H1 (cell line): Measurements from ENCODE around the gene RRAS. TPM values are rescaled to one million over a fixed set of nuclear protein-coding genes. Genes with fewer than 3 reads are reported as not detected.

Experiments
- CTCF ChIA-PET: fragments of 300-600 bp; sonication (Branson Sonifier 250); formaldehyde crosslinking; loops from one replicate; lab custom pipeline; 2021; ENCODE audit not compliant: partially characterized antibody; lab: Charles Lee
- POLR2A ChIA-PET: fragments of 300-600 bp; sonication (Branson Sonifier 250); formaldehyde crosslinking; loops from one replicate; lab custom pipeline; 2021; ENCODE audit warnings: inconsistent platforms; ENCODE audit not compliant: partially characterized antibody; lab: Charles Lee
- DNase-seq, 2 experiments: peaks; one replicate each; pipeline versions ENCODE4 v3.0.0 to v3.0.0-alpha.2; 2010 to 2022; ENCODE audit warnings: low spot score in 2 of 2, low read depth in 1 of 2, mixed read lengths in 1 of 2
- FAIRE-seq: peaks from 2 replicates; lab custom pipeline; 2011; peaks lifted over from hg19 to GRCh38; lab: Jason Lieb, UNC
- H2AFZ ChIP-seq: 2 replicates; pipeline ENCODE4 v1.8.1; 2012; ENCODE audit warnings: low read length, inconsistent platforms
- H2AK5ac ChIP-seq: 2 replicates; pipeline ENCODE4 v1.6.1; 2013; ENCODE audit warnings: low read depth, low read length
- H2BK120ac ChIP-seq: replicated peaks from 2 replicates; pipeline ENCODE3; 2013; ENCODE audit warnings: low read depth, low read length, inconsistent platforms
- H2BK12ac ChIP-seq: 2 replicates; pipeline ENCODE4 v1.6.1; 2013; ENCODE audit warnings: low read depth, low read length
- H2BK15ac ChIP-seq: 2 replicates; pipeline ENCODE4 v1.6.1; 2013; ENCODE audit warnings: low read length
- H2BK20ac ChIP-seq: 2 replicates; pipeline ENCODE4 v1.6.1; 2013; ENCODE audit warnings: low read length
- H2BK5ac ChIP-seq: 2 replicates; pipeline ENCODE4 v1.6.1; 2013; ENCODE audit warnings: low read depth, low read length
- H3K14ac ChIP-seq: 2 replicates; pipeline ENCODE4 v1.6.1; 2013; ENCODE audit warnings: inconsistent platforms; ENCODE audit not compliant: insufficient read length
- H3K18ac ChIP-seq: 2 replicates; pipeline ENCODE4 v1.6.1; 2013; ENCODE audit warnings: low read length; ENCODE audit errors: extremely low read depth
- H3K23ac ChIP-seq: 2 replicates; pipeline ENCODE4 v1.6.1; 2013; ENCODE audit warnings: inconsistent platforms; ENCODE audit not compliant: insufficient read length
- H3K23me2 ChIP-seq: 2 replicates; pipeline ENCODE4 v1.6.1; 2013; ENCODE audit warnings: low read depth, low read length
- H3K27ac ChIP-seq: 2 replicates; pipeline ENCODE4 v1.6.1; 2011; ENCODE audit warnings: low read depth, low read length, inconsistent platforms
- H3K27me3 ChIP-seq, 4 experiments: replicated peaks in 1 of 4; 1 replicate in 1 of 4; 2 replicates in 3 of 4; pipeline versions ENCODE4 v1.6.1 to v1.8.1; 2011 to 2013; ENCODE audit warnings: low read length in 3 of 4, mild to moderate bottlenecking in 3 of 4, inconsistent platforms in 2 of 4, mixed read lengths in 2 of 4, moderate library complexity in 1 of 4; ENCODE audit not compliant: control insufficient read depth in 3 of 4, insufficient read depth in 3 of 4; ENCODE audit errors: extremely low read depth in 1 of 4
- H3K36me3 ChIP-seq, 4 experiments: 2 replicates each; pipeline versions ENCODE4 v1.6.1 to v1.8.1; 2011 to 2013; ENCODE audit warnings: mild to moderate bottlenecking in 4 of 4, low read length in 3 of 4, moderate library complexity in 2 of 4, control low read depth in 1 of 4, inconsistent platforms in 1 of 4; ENCODE audit not compliant: insufficient read depth in 4 of 4, control insufficient read depth in 2 of 4
- H3K4ac ChIP-seq: replicated peaks from 2 replicates; pipeline ENCODE3; 2013; ENCODE audit warnings: low read length, low read depth, mixed read lengths, inconsistent platforms; ENCODE audit not compliant: insufficient read length
- H3K4me1 ChIP-seq, 4 experiments: replicated peaks in 1 of 4; 1 replicate in 1 of 4; 2 replicates in 3 of 4; pipeline versions ENCODE4 v1.6.1 to v1.8.1; 2011 to 2013; ENCODE audit warnings: low read length in 3 of 4, inconsistent platforms in 2 of 4, mixed read lengths in 1 of 4; ENCODE audit not compliant: insufficient read depth in 4 of 4, control insufficient read depth in 3 of 4
- H3K4me2 ChIP-seq, 2 experiments: 2 replicates each; pipeline versions ENCODE4 v1.6.1 to v1.8.1; 2011 to 2013; ENCODE audit warnings: low read depth in 2 of 2, low read length in 2 of 2, control low read depth in 1 of 2, inconsistent platforms in 1 of 2, mild to moderate bottlenecking in 1 of 2; ENCODE audit not compliant: insufficient read depth in 1 of 2
- H3K4me3 ChIP-seq, 4 experiments: fragments of 200-600, 300-600 bp in 1 of 4; sonication (generic), shearing (Covaris generic), sonication (Bioruptor Twin) in 1 of 4; 2 replicates each; pipeline versions ENCODE4 v1.5.1 to v1.8.1; 2011 to 2016; ENCODE audit warnings: low read length in 4 of 4, low read depth in 3 of 4, control low read depth in 2 of 4, inconsistent platforms in 2 of 4, mild to moderate bottlenecking in 2 of 4, mixed read lengths in 1 of 4, moderate library complexity in 1 of 4; ENCODE audit not compliant: insufficient read depth in 2 of 4; ENCODE audit errors: extremely low read depth in 1 of 4
- H3K56ac ChIP-seq: replicated peaks from 2 replicates; pipeline ENCODE3; 2013; ENCODE audit warnings: low read depth, mild to moderate bottlenecking, mixed read lengths, low read length, inconsistent platforms; ENCODE audit not compliant: insufficient read length
- H3K79me1 ChIP-seq: 2 replicates; pipeline ENCODE4 v1.6.1; 2013; ENCODE audit warnings: low read depth, low read length, control low read depth
- H3K79me2 ChIP-seq, 2 experiments: 2 replicates each; pipeline versions ENCODE4 v1.6.1 to v1.8.1; 2012 to 2013; ENCODE audit warnings: low read length in 2 of 2, mild to moderate bottlenecking in 2 of 2, inconsistent platforms in 1 of 2; ENCODE audit not compliant: insufficient read depth in 2 of 2, control insufficient read depth in 1 of 2
- H3K9ac ChIP-seq, 4 experiments: replicated peaks in 1 of 4; 1 replicate in 1 of 4; 2 replicates in 3 of 4; pipeline versions ENCODE4 v1.6.1 to v1.8.1; 2011 to 2013; ENCODE audit warnings: low read depth in 3 of 4, low read length in 3 of 4, control low read depth in 2 of 4, mild to moderate bottlenecking in 2 of 4, moderate library complexity in 2 of 4, inconsistent platforms in 1 of 4; ENCODE audit errors: extremely low read depth in 1 of 4
- H3K9me3 ChIP-seq, 2 experiments: 2 replicates each; pipeline versions ENCODE4 v1.6.1 to v1.8.1; 2012 to 2013; ENCODE audit warnings: mild to moderate bottlenecking in 2 of 2, moderate library complexity in 2 of 2, control low read depth in 1 of 2, inconsistent platforms in 1 of 2, low read depth in 1 of 2, low read length in 1 of 2, mixed read lengths in 1 of 2; ENCODE audit not compliant: insufficient read depth in 2 of 2
- H4K20me1 ChIP-seq, 2 experiments: replicated peaks in 1 of 2; 2 replicates each; pipeline versions ENCODE3 to v1.8.1; 2011 to 2013; ENCODE audit warnings: inconsistent platforms in 2 of 2, low read length in 2 of 2, mild to moderate bottlenecking in 1 of 2; ENCODE audit not compliant: insufficient read depth in 2 of 2, control insufficient read depth in 1 of 2
- H4K5ac ChIP-seq: 2 replicates; pipeline ENCODE4 v1.6.1; 2013; ENCODE audit warnings: low read length, low read depth, mixed read lengths, inconsistent platforms; ENCODE audit not compliant: insufficient read length
- H4K8ac ChIP-seq: 2 replicates; pipeline ENCODE4 v1.8.0; 2013; ENCODE audit warnings: mild to moderate bottlenecking, moderate library complexity, low read length, inconsistent platforms; ENCODE audit not compliant: insufficient read depth; ENCODE audit errors: extremely low read depth
- H4K91ac ChIP-seq: replicated peaks from 2 replicates; pipeline ENCODE3; 2013; ENCODE audit warnings: low read length, mixed read lengths, inconsistent platforms; ENCODE audit not compliant: insufficient read length
- BCL11A ChIP-seq, 2 experiments: IDR thresholded peaks; one replicate each; pipeline ENCODE4 v1.6.1; 2011; ENCODE audit warnings: low read depth in 2 of 2, low read length in 2 of 2, mild to moderate bottlenecking in 2 of 2
- CHD1 ChIP-seq: IDR thresholded peaks from 2 replicates; pipeline ENCODE4 v1.6.1; 2012; ENCODE audit warnings: low read depth, low read length, improper control_type of control experiment
- GABPA ChIP-seq: IDR thresholded peaks from 2 replicates; pipeline ENCODE4 v1.6.1; 2011; ENCODE audit warnings: mild to moderate bottlenecking, low read length, moderate library complexity, borderline replicate concordance; ENCODE audit not compliant: insufficient read depth
- GTF2F1 ChIP-seq: IDR thresholded peaks from 2 replicates; pipeline ENCODE4 v1.6.1; 2012; ENCODE audit warnings: low read depth, low read length, improper control_type of control experiment, borderline replicate concordance
- NRF1 ChIP-seq: IDR thresholded peaks from 2 replicates; pipeline ENCODE4 v1.6.1; 2011; ENCODE audit warnings: mild to moderate bottlenecking, low read depth, low read length, improper control_type of control experiment
- POU5F1 ChIP-seq: IDR thresholded peaks from 2 replicates; pipeline ENCODE4 v1.6.1; 2011; ENCODE audit warnings: low read depth, mild to moderate bottlenecking, low read length, moderate library complexity
- SAP30 ChIP-seq: fragments of 300-600 bp; sonication (generic); IDR thresholded peaks from 2 replicates; pipeline ENCODE4 v1.7.1; 2012; ENCODE audit warnings: low read length, moderate library complexity, mild to moderate bottlenecking, inconsistent platforms; ENCODE audit not compliant: insufficient read depth, insufficient replicate concordance
- SUZ12 ChIP-seq: fragments of 200-600 bp; sonication (generic); IDR thresholded peaks from 2 replicates; pipeline ENCODE4 v1.6.1; 2012; ENCODE audit warnings: mild to moderate bottlenecking, inconsistent platforms, low read length, moderate library complexity, mixed read lengths
- TBP ChIP-seq: IDR thresholded peaks from 2 replicates; pipeline ENCODE4 v1.6.1; 2011; ENCODE audit warnings: low read depth, low read length, improper control_type of control experiment
- WGBS, 2 experiments: shearing (Covaris generic) in 1 of 2; methylation state at CpG; one replicate each; pipeline versions ENCODE4 v1.1.6 to v1.1.7; 2013 to 2015; ENCODE audit warnings: low lambda C conversion rate in 2 of 2, mixed read lengths in 2 of 2, inconsistent platforms in 1 of 2, low coverage in 1 of 2, missing lambda C conversion rate in 1 of 2; ENCODE audit not compliant: insufficient replicate concordance in 2 of 2, insufficient coverage in 1 of 2, insufficient read length in 1 of 2; ENCODE audit errors: extremely low coverage in 1 of 2, missing lambda C conversion rate in 1 of 2; 5-methylcytosine and 5-hydroxymethylcytosine counted together
- polyA plus RNA-seq, 7 experiments: library from polyadenylated mRNA; depleted of rRNA in 3 of 7; stranded (reverse) in 5 of 7; unstranded in 2 of 7; fragments of >200 nt in 5 of 7; fragments of 200-250 nt in 2 of 7; gene quantifications; 1 replicate in 5 of 7; 2 replicates in 1 of 7; 4 replicates in 1 of 7; pipeline versions ENCODE4 v1.2.1 to v1.2.3, GENCODE V29; 2011 to 2013; ENCODE audit warnings: missing spikeins in 2 of 7, mixed read lengths in 2 of 7
- total RNA-seq: library from RNA; stranded (reverse); fragmentation: NEBNext Ultra II Directional; extraction: Animal tissue kit (Norgen Biotek cat#: 25700); gene quantifications from 2 replicates; pipeline ENCODE4 v1.2.1, GENCODE V29; 2021
- TF ChIP-seq, protein P1 (sequence below): IDR thresholded peaks from 2 replicates; pipeline ENCODE4 v1.6.1; 2012; ENCODE audit warnings: inconsistent platforms

The RRAS gene
- total and polyA plus RNA-seq, 2 of the 8 experiments (the other 6 are each of a cell fraction or from before 2014, with no cell fraction given): 17.7 to 49.1 TPM

DNA sequence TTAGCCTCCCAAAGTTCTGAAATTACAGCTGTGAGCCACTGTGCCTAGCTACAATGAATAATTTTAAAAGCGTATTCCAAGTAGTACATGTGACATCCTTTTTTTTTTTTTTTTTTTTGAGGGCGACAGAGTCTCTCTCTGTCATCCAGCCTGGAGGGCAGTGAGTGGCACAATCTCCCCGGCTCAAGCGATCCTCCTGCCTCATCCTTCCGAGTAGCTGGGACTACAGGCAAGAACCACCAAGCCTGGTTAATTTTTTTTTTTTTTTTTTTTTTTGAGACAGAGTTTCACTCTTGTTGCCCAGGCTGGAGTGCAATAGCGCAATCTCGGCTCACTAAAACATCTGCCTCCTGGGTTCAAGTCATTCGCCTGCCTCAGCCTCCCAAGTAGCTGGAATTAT is 52.7 kb downstream of the RRAS start:
- H3K18ac ChIP-seq: no peak overlapping the region
- ChIA-PET CTCF (interaction anchor here (0.6 to 2.6 kb wide), 4 partner anchors 17 to 114 kb away, joined by 3 to 13 read pairs (median 3); no protein-coding TSS in a partner anchor), POLR2A (interaction anchor here (0.6 to 37.8 kb wide), 4 partner anchors 17 to 98 kb away, joined by 3 to 840 read pairs (median 14); partner anchors contain the start of genes RPL13A, RRAS and SCAF1)
- no peak overlapping the region for H4K5ac ChIP-seq
- H3K4me3 ChIP-seq: no peak overlapping the region
- H3K27me3 ChIP-seq: no peaks in the 10 kb centered on the region
- no peak overlapping the region for H3K4ac ChIP-seq
- peaks cover 0 to 7% of the 10 kb centered on the region in 2 experiments; a peak in 2 of 4 replicates for H3K79me2 ChIP-seq
- no peak overlapping the region for H3K23ac ChIP-seq
- H3K27ac ChIP-seq: no peak overlapping the region
- no peak overlapping the region for H3K56ac ChIP-seq
- H3K14ac ChIP-seq: no peak overlapping the region
- 87% methylated on average over 6 of the region's 8 CpGs; no CpG with 5 or more reads in 1 of the 2 experiments for WGBS, 2 experiments
- no peaks in the 10 kb centered on the region for H3K9me3 ChIP-seq
- H3K9ac ChIP-seq: no peak overlapping the region
- H4K20me1 ChIP-seq: no peaks in the 10 kb centered on the region
- peaks cover 11% of the 10 kb centered on the region for H3K23me2 ChIP-seq
- no peak overlapping the region for H2BK5ac ChIP-seq
- DNase-seq (no peak), FAIRE-seq (no peak)
- peaks cover 0 to 12% (median 5%) of the 10 kb centered on the region in 4 experiments; a peak in 6 of 7 replicates for H3K4me1 ChIP-seq
- no peak overlapping the region for H4K8ac ChIP-seq
- H2AFZ ChIP-seq: no peak overlapping the region
- no peak overlapping the region for H3K4me2 ChIP-seq
- no peak overlapping the region for H2BK12ac ChIP-seq
- no peak overlapping the region for H2BK20ac ChIP-seq
- no peak overlapping the region for H2AK5ac ChIP-seq
- H3K79me1 ChIP-seq: no peaks in the 10 kb centered on the region
- no peak overlapping the region for H2BK120ac ChIP-seq
- no peak overlapping the region for H4K91ac ChIP-seq
- no peaks in the 10 kb centered on the region for H3K36me3 ChIP-seq
- TF ChIP-seq TBP (no peak), GABPA (no peak), POU5F1 (no peak), GTF2F1 (no peak), SUZ12 (no peak), BCL11A (IDR thresholded peaks at IDR 0.05; ENCODE audit: low read depth in 2 of 2, low read length in 2 of 2) (no peak), SAP30 (no peak), CHD1 (no peak), NRF1 (no peak)
- TF ChIP-seq, protein P1, sequence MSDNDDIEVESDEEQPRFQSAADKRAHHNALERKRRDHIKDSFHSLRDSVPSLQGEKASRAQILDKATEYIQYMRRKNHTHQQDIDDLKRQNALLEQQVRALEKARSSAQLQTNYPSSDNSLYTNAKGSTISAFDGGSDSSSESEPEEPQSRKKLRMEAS: no peak
- H2BK15ac ChIP-seq: no peak overlapping the region
